ENCODE measurements around the gene LRRC8E. TPM values are rescaled to one million over a fixed set of nuclear protein-coding genes. Genes with fewer than 3 reads are reported as not detected.
"Not testable (repeated sequence)": the region's sequence is repeated elsewhere in the genome, so short reads cannot be mapped to it uniquely, and the experiment has no call there.

Gene LRRC8E
- polyA plus RNA-seq, 4 donors = 2.3 to 2.6 (median 2.5) TPM

GRCh38 chr19:7853770-7854128 is 34.6 kb upstream of the LRRC8E start:
- no peak for DNase-seq (ENCODE audit: low read depth in 4 of 4, low spot score in 2 of 4)

DNA sequence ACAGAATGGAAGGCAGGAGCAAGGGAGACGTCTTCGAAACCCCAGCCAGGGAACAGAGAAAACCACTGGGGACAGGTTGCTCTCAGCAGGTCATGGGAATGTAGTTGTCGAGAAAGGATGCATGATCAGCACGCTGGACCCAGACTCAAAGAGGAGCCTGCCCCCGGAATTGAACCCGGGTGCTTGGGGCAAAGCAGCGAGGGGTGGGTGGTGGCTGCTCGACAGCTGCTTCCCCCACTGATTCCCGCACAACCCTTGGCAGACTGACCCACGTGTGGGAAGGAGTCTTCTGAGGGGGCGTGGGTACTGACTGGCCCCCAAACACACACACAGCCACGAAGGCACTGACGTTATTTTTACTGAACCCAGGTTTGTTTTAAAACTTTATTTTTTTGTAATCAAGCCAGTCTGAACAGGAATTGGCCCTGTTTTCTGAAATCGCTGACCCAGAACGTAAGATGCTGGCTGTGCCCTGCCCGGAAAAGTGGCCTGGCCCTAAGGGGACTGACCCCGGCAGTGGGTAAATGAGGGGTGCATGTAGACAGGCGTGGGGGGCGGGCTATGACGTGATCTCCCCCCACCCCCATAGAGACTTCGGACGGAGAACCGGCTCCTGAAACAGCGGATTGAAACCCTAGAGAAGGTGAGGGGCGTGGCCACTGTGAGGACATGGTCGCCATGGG is 32.7 kb upstream of the LRRC8E start:
- no peak for DNase-seq (ENCODE audit: low read depth in 4 of 4, low spot score in 2 of 4)

DNA sequence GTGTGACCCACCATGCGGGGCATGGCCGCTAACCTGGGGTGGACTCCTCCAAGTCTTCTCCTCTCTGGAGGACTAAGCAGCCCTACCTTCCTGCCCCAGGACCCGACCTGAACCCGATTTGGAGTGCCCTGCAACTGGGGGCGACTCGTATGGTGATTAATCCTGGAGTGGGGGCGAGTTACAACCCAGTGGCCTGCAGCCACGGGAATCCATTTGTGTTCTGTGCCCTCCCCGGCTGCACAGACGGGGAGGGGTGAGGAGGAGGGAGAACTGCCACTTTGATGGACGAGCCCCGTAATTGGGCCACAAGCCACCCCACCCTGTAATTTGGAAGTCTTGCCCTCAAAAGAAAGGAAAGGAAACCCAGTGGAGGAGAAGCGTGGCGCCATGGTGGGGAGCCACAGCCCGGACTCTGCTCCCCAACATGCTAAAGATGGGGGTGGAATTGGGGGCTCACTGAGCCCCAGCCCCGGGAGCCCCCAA is 32.2 kb upstream of the LRRC8E start:
- DNase-seq (ENCODE audit: low read depth in 4 of 4, low spot score in 2 of 4) = no peak

DNA sequence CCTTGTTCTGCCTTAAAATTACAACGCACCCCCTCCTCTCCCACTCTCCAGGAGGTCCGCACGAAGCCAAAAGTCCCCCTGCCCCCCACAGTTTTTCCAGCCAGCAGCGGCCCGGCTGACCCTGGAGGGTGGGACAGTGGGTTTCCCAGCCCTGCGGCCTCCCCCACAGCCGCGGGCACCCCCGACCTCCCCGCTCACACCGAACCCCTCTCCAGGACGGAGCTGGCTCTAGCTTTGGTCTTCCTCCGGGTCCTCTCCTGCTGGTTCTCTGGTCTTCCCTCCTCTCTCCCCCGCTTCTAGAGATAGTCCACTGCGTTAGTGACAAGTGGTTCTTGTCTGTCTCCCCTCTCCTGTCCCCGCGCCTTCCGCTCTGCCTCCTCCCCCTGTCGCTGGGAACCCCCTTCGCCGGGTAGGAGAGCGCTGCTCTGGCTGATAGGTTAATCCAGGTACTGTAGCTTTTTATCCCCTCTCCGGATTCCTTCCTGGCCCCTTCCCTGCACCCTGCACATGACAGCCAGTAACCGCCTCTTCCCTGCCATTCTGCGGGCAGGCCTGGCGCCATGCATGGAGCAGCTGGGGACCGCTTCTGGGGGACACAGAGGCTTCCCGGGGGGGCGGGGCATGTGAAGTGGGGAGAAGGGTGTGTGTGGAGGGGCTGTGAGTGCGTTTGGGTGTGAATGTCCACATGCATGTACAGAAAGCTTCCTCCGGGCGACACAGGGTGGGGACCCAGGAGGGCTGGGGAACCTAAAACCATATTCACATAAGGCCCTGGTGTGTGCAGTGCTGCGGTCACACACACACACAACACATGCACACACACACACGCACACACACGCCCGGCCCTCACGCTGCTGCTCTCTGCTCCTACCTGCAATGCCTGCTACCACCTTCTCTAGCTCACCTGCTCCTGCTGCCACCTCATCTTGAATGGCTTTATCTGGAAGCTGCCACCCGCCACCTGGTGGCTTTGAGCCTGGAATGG is 31.3 kb upstream of the LRRC8E start:
- no peak for DNase-seq (ENCODE audit: low read depth in 4 of 4, low spot score in 2 of 4)

DNA sequence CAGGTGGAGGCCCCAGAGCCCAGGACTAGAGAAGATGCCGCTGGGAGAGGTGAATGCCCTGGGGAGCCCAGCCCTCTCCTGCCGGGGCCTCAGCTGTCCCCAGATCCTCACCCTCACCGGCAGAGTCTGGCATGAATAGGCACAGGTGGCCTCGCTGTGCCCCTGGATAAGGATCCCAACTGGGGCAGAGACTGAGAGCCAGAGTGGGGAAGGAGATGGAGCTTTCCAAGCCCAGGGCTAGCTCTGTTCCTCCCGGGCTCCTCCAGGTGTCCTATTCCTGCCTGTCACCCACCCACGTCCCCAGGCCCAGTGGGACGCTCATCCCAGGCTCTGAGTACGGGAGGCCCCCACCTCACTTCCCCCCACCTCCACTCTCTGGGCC is 30.6 kb upstream of the LRRC8E start:
- DNase-seq (ENCODE audit: low read depth in 4 of 4, low spot score in 2 of 4) = no peak

GRCh38 chr19:7858109-7858770 is 30.1 kb upstream of the LRRC8E start:
- DNase-seq (ENCODE audit: low read depth in 4 of 4, low spot score in 2 of 4) = no peak

DNA sequence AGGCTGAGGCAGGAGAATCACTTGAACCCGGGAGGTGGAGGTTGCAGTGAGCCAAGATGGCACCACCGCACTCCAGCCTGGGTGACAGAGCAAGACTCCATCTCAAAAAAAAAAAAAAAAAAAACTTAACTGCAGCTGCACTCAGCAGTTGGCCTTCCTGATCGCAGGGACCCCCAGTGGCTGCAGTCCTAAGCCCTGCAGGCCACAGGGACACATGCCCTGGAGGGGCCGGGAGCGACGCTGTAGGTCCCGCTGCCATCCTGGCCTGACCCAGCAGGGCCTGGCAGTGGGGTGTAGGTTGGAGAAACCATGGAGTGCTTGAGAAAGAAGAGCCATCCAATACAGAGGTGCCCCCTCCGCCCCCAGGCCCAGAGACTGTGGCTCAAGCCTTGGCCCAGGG is 29.2 kb upstream of the LRRC8E start:
- DNase-seq (ENCODE audit: low read depth in 4 of 4, low spot score in 2 of 4) = not testable (repeated sequence)

GRCh38 chr19:7859831-7860713 is 28.2 kb upstream of the LRRC8E start:
- DNase-seq (ENCODE audit: low read depth in 4 of 4, low spot score in 2 of 4) = no peak

DNA sequence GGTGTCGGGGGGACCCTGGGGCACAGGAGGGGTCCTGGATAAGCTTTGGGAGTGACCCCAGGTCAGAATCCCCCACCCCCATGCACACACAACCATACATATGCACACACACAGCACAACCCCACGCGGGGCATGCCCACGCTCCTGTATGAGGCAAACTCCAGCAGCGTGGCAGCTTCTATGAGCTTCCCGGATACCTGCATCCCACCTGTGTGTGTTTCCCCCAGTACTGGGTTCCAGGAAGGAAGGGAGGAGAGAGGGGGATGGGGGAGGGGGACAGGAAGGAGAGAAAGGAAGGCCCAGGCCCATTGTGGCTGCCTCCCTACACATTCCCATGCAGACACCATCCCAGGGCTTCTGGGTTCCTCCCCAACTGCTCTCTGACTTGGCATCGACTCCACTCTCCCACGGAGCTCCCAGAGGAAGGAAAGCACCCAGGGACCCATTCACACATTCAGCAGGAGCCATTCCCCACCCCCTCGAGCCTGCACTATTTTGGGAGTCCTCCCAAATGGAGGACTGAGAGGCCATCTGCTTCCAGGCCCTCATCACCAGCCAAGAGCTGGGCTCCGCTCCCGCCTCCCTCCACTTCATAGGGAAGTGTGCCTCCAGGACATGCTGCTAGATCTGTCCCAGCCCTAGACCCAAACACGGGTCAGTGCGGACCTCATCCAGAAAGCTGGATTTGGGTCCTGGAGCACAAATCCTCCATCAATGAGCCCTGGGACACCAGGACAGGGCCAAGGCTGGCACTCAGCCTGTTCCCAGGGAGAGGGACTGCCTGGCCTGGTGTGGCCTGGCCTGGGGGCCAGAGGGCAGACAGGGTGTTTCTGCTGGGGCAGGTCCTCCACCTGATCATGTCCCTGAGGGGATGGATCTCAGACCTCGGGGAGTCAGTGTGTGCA is 27.3 kb upstream of the LRRC8E start:
- DNase-seq (ENCODE audit: low read depth in 4 of 4, low spot score in 2 of 4) = no peak

GRCh38 chr19:7861619-7862412 is 26.5 kb upstream of the LRRC8E start:
- no peak for DNase-seq (ENCODE audit: low read depth in 4 of 4, low spot score in 2 of 4)

DNA sequence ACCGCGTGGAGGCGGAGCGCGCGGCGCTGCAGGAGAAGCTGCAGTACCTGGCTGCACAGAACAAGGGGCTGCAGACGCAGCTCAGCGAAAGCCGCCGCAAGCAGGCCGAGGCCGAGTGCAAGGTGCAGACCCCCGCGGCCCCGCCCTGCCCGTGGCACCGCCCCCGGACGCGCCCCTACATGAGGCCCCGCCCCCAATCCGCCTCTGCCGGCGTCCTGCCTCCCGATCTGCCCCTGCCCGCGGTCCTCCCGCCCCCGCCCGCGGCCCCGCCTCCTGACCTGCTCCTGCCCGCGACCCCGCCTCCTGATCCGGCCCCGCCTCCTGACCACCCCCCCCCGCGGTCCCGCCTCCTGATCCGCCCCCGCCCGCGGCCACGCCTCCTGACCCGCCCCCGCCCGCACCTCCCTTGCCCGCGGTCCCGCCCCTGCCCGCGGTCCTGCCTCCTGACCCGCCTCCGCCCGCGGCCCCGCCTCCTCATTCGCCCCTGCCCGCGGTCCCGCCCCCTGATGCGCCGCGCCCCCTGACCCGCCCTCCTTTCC is 25.8 kb upstream of the LRRC8E start:
- DNase-seq (ENCODE audit: low read depth in 4 of 4, low spot score in 2 of 4) = no peak

DNA sequence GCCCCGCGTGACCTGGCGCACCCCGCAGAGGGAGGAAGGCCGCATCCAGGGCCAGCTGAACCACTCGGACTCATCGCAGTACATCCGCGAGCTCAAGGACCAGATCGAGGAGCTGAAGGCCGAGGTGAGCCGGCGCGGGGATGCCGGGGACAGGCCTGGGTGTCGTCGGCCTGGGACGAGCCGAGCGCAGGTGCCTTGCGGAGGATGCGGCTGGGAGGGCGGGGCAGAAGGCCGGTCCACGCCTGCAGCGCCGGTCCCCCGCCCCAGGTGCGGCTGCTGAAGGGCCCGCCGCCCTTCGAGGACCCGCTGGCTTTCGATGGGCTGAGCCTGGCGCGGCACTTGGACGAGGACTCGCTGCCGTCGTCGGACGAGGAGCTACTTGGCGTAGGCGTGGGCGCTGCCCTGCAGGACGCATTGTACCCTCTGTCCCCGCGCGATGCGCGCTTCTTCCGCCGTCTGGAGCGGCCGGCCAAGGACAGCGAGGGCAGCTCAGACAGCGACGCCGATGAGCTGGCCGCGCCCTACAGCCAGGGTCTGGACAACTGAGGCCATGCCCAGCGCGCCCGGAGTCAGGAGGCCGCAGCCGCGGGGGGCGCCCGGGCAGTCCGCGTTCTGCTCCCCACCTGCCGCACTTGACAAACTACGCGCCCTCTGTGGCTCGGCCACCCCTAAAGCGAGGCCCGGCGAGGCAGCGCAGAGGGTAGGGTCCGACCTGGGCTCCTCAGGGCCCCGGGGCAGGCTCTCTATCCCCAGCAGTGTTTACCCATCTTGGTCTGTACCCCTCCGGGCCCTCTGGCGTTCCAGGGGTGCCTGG is 24.9 kb upstream of the LRRC8E start:
- DNase-seq (ENCODE audit: low read depth in 4 of 4, low spot score in 2 of 4) = no peak

DNA sequence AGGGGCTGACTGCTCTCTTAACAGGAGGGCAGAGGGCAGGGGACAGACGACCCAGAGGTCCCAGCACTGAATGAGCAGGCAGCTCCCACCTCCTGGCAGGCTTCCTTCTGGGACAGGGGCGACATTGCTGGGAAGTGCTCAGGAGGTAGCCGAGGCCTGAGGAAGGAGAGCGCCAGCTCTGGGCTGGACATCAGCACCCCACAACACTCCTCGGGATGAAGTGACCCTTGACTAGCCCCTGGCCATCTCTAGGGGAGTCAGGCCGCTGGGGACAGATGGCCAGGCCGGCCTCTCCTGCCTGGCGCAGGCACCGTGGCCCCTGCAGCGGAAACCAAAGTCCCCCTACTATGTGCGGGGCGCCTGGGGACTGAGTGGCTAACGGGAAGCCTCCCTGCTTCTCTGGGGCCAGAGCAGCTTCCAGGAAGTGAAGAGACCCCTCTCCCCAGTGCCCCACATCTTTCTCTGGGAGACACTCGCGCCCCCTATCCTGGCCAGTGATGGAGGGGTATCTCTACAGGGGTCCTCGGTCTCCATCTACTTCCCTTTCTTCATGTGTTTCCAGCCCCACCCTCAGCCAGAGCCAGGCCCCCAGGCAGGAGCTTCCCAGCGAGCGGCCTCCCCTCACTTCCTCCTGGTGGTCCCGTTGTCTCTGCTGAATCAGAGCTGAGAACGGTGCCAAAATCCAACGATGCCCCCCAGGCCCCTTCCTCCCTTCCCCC is 24.2 kb upstream of the LRRC8E start:
- no peak for DNase-seq (ENCODE audit: low read depth in 4 of 4, low spot score in 2 of 4)

DNA sequence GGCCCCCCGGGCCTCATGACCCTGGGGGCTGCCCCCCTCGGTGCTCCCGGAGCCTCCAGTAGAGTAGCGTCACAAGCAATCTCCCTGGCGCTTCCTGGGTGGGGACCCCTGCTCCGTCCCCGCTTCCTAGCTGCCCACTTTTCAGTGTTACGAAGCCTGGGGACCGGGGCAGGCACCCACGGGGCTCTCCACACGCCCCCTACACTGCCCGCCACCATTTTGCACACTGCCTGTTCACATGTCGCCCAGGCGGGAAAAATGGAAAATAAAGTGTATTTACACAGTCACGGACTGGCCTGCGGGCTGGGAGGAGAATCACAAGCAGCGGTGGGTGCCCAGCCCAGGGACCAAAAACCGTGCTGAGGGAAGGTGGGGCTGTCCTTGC is 23.6 kb upstream of the LRRC8E start:
- no peak for DNase-seq (ENCODE audit: low read depth in 4 of 4, low spot score in 2 of 4)

GRCh38 chr19:7865262-7865911 is 22.9 kb upstream of the LRRC8E start:
- no peak for DNase-seq (ENCODE audit: low read depth in 4 of 4, low spot score in 2 of 4)

DNA sequence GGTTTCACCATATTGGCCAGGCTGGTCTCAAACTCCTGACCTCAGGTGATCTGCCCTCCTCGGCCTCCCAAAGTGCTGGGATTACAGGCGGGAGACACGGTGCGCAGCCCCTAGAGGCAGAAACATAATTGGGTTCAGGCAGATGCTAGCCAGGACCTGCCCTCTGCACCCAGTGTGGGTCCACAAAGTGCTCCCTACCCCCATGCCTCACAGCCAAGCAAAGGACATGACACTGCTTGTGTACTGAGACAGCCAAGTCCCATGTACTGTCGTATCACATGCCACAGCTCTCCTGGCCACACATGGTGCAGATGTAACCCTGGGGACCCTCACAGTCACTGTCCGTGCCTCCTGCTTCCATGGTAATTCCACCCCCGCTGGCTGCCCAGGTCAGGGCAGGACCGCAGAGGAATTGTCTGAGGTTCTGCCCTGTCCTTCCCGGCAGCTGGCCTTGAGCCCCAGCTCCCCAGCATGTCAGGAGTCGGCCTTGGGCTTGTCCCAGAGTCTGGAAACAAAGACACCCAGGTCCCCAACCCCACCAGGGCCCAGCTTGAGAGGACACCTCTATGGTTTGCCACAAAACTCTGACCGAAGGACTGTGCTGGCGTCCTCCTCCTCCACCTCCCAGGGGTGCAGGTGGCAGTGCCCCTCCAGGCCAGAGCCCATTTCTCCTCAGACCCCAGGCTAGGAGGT is 21.8 kb upstream of the LRRC8E start:
- no peak for DNase-seq (ENCODE audit: low read depth in 4 of 4, low spot score in 2 of 4)
